GM12874 (cell line): ENCODE measurements around the gene ERGIC1.

Experiments
- CTCF ChIP-seq: IDR thresholded peaks from 2 replicates; pipeline ENCODE4 v1.5.1; 2011; ENCODE audit warnings: low read depth, mild to moderate bottlenecking, control low read depth, low read length, moderate library complexity; ENCODE audit not compliant: insufficient read depth

ERGIC1 gene

GRCh38 chr5:172843825-172844576 lies 9.9 kb downstream of the ERGIC1 start:
- TF ChIP-seq CTCF, result no peak

GRCh38 chr5:172844577-172844838 lies 10.5 kb downstream of the ERGIC1 start:
- no peak for TF ChIP-seq CTCF

GRCh38 chr5:172845154-172845553 lies 11.1 kb downstream of the ERGIC1 start:
- no peak for TF ChIP-seq CTCF

- no peak for TF ChIP-seq CTCF
Measured at GRCh38 chr5:172845576-172845975, 11.5 kb downstream of the ERGIC1 start.

- TF ChIP-seq CTCF, result no peak
Measured at GRCh38 chr5:172846249-172846648, 12.2 kb downstream of the ERGIC1 start.

- TF ChIP-seq CTCF, result no peak
Measured at GRCh38 chr5:172846677-172847076, 12.6 kb downstream of the ERGIC1 start.

GRCh38 chr5:172848419-172848818 lies 14.4 kb downstream of the ERGIC1 start:
- no peak for TF ChIP-seq CTCF
